KBM-7 (cell line): ENCODE results near the gene ITGA11.
A peak's percentile ranks its signal among the peaks of the same experiment; 100 is the strongest.

Experiments used
- DNase-seq: peaks from one replicate; pipeline ENCODE4 v3.0.0-alpha.2; 2015
- in situ Hi-C: fragments of 300-500 bp; cut with MboI; formaldehyde crosslinking; loops from 2 replicates; pipeline ENCODE4 v1.14.3; 2020; ENCODE audit warnings: low sequenced_read_pairs, low pct_unique_long_range_greater_than_20kb, mixed read lengths

The ITGA11 gene

GRCh38 chr15:68431792-68432401, at the start of gene ITGA11:
Gene ITGA11, minus strand, starts transcription at chr15:68432163. Its CDS starts 97 bp downstream, at chr15:68432066.
- peak; percentile 31 for DNase-seq
- in situ Hi-C loops: no loop called here

- DNase-seq: no peak
- in situ Hi-C loops: no loop called here
Observed at GRCh38 chr15:68481321-68481720, 49.4 kb upstream of the ITGA11 start.

- no peak for DNase-seq
- in situ Hi-C loops: no loop called here
Observed at GRCh38 chr15:68480296-68480695, 48.3 kb upstream of the ITGA11 start.

GRCh38 chr15:68479870-68480269, 47.9 kb upstream of the ITGA11 start:
- in situ Hi-C loops: no loop called here
- DNase-seq: no peak

GRCh38 chr15:68479406-68479805, 47.4 kb upstream of the ITGA11 start:
- DNase-seq: no peak
- in situ Hi-C loops: no loop called here

GRCh38 chr15:68478853-68479252, 46.9 kb upstream of the ITGA11 start:
- in situ Hi-C loops: no loop called here
- DNase-seq: no peak

GRCh38 chr15:68475449-68475848, 43.5 kb upstream of the ITGA11 start:
- in situ Hi-C loops: no loop called here
- DNase-seq: no peak

- in situ Hi-C loops: no loop called here
- no peak for DNase-seq
Observed at GRCh38 chr15:68471541-68471940, 39.6 kb upstream of the ITGA11 start.

- DNase-seq: no peak
- in situ Hi-C loops: no loop called here
Observed at GRCh38 chr15:68470976-68471375, 39.0 kb upstream of the ITGA11 start.

- in situ Hi-C loops: no loop called here
- DNase-seq: no peak
Observed at GRCh38 chr15:68470049-68470742, 38.2 kb upstream of the ITGA11 start.

GRCh38 chr15:68469162-68470048, 37.4 kb upstream of the ITGA11 start:
- no peak for DNase-seq
- in situ Hi-C loops: no loop called here

GRCh38 chr15:68466876-68467275, 34.9 kb upstream of the ITGA11 start:
- in situ Hi-C loops: no loop called here
- no peak for DNase-seq

GRCh38 chr15:68465861-68466560, 34.0 kb upstream of the ITGA11 start:
- in situ Hi-C loops: no loop called here
- DNase-seq: no peak

- DNase-seq: no peak
- in situ Hi-C loops: no loop called here
Observed at GRCh38 chr15:68464448-68465090, 32.6 kb upstream of the ITGA11 start.

- DNase-seq: no peak
- in situ Hi-C loops: no loop called here
Observed at GRCh38 chr15:68463996-68464395, 32.0 kb upstream of the ITGA11 start.

GRCh38 chr15:68463444-68463843, 31.5 kb upstream of the ITGA11 start:
- in situ Hi-C loops: no loop called here
- DNase-seq: no peak

GRCh38 chr15:68460166-68460565, 28.2 kb upstream of the ITGA11 start:
- in situ Hi-C loops: no loop called here
- no peak for DNase-seq

- DNase-seq: no peak
- in situ Hi-C loops: no loop called here
Observed at GRCh38 chr15:68450192-68450591, 18.2 kb upstream of the ITGA11 start.

GRCh38 chr15:68449389-68449788, 17.4 kb upstream of the ITGA11 start:
- in situ Hi-C loops: no loop called here
- no peak for DNase-seq
